ENCODE measurements around the gene ICE2.

- TF ChIP-seq POLR2A (IDR thresholded peaks at IDR 0.05) (no peak), CTCF (IDR thresholded peaks at IDR 0.05 in 4 of 5, conservative IDR thresholded peaks at IDR 0.05 in 1 of 5) (no peak)
Observed at GRCh38 chr15:60448668-60449360, 30.1 kb downstream of the ICE2 start.
